H7 (cell line): Measurements from ENCODE around the gene S100A6. TPM values are rescaled to one million over a fixed set of nuclear protein-coding genes. Genes with fewer than 3 reads are reported as not detected.
A peak's percentile ranks its signal among the peaks of the same experiment; 100 is the strongest.

Source experiments
- DNase-seq: peaks from one replicate; pipeline ENCODE4 v3.0.0; 2012
- H3K27me3 ChIP-seq: 2 replicates; pipeline ENCODE4 v1.6.0; 2011; ENCODE audit warnings: mild to moderate bottlenecking, low read length; ENCODE audit not compliant: control insufficient read depth, insufficient read depth
- H3K36me3 ChIP-seq: replicated peaks from 2 replicates; pipeline ENCODE4 v1.5.1; 2011; ENCODE audit warnings: low read length; ENCODE audit not compliant: control insufficient read depth, insufficient read depth
- H3K4me3 ChIP-seq: 2 replicates; pipeline ENCODE4 v1.5.1; 2011; ENCODE audit warnings: low read depth, mild to moderate bottlenecking, control low read depth, low read length, moderate library complexity; ENCODE audit not compliant: insufficient read depth
- total RNA-seq: library from RNA; depleted of rRNA; stranded (reverse); fragments of >200 nt; shearing (Covaris generic); gene quantifications from 2 replicates; pipeline ENCODE4 v1.2.3, GENCODE V29; 2014

Gene S100A6
- total RNA-seq, 1 experiment from 2014 or later: 1.3 TPM

GRCh38 chr1:153519242-153519641 is 16.5 kb downstream of the S100A6 start:
- no peak overlapping the region for H3K4me3 ChIP-seq
- H3K27me3 ChIP-seq: peaks cover 19% of the 10 kb centered on the region
- DNase-seq: no peak
- H3K36me3 ChIP-seq: no peaks in the 10 kb centered on the region

GRCh38 chr1:153515504-153516394 is 20.0 kb downstream of the S100A6 start:
- Histone ChIP-seq H3K36me3 (no peaks in the 10 kb centered on the region), H3K27me3 (peaks cover 21% of the 10 kb centered on the region), H3K4me3 (no peak overlapping the region)
- DNase-seq: peak; percentile 29

- no peak for DNase-seq
- H3K4me3 ChIP-seq: no peak overlapping the region
- peaks cover 14% of the 10 kb centered on the region for H3K27me3 ChIP-seq
- no peaks in the 10 kb centered on the region for H3K36me3 ChIP-seq
These were observed 22.1 kb downstream of the S100A6 start for GRCh38 chr1:153513666-153514065.

- DNase-seq: peak; percentile 19
- H3K4me3 ChIP-seq: no peak overlapping the region
- H3K27me3 ChIP-seq: peaks cover 14% of the 10 kb centered on the region
- no peaks in the 10 kb centered on the region for H3K36me3 ChIP-seq
These were observed 22.8 kb downstream of the S100A6 start for GRCh38 chr1:153513023-153513422.

- Histone ChIP-seq H3K4me3 (no peak overlapping the region), H3K36me3 (no peaks in the 10 kb centered on the region), H3K27me3 (peaks cover 9% of the 10 kb centered on the region)
- peak; percentile 92 for DNase-seq
These were observed 24.8 kb downstream of the S100A6 start for GRCh38 chr1:153510984-153511410.

GRCh38 chr1:153509729-153510354 is 25.9 kb downstream of the S100A6 start:
- H3K27me3 ChIP-seq: peaks cover 1% of the 10 kb centered on the region; the same call in 1 of the 2 replicates
- no peaks in the 10 kb centered on the region for H3K36me3 ChIP-seq
- H3K4me3 ChIP-seq: no peak overlapping the region
- peak; percentile 74 for DNase-seq

- DNase-seq: no peak
- H3K27me3 ChIP-seq: peaks cover 1% of the 10 kb centered on the region; the same call in 1 of the 2 replicates
- no peaks in the 10 kb centered on the region for H3K36me3 ChIP-seq
- H3K4me3 ChIP-seq: no peak overlapping the region
These were observed 26.8 kb downstream of the S100A6 start for GRCh38 chr1:153509036-153509435.

- Histone ChIP-seq H3K4me3 (no peak overlapping the region), H3K27me3 (peaks cover 1% of the 10 kb centered on the region; the same call in 1 of the 2 replicates), H3K36me3 (no peaks in the 10 kb centered on the region)
- peak; percentile 20 for DNase-seq
These were observed 27.7 kb downstream of the S100A6 start for GRCh38 chr1:153507926-153508583.

GRCh38 chr1:153506831-153507413 is 28.9 kb downstream of the S100A6 start:
- Histone ChIP-seq H3K4me3 (no peak overlapping the region), H3K36me3 (no peaks in the 10 kb centered on the region), H3K27me3 (peaks cover 1% of the 10 kb centered on the region; the same call in 1 of the 2 replicates)
- DNase-seq: no peak

- no peak for DNase-seq
- Histone ChIP-seq H3K27me3 (no peaks in the 10 kb centered on the region; the same call in 1 of the 2 replicates), H3K4me3 (no peak overlapping the region), H3K36me3 (no peaks in the 10 kb centered on the region)
These were observed 29.4 kb downstream of the S100A6 start for GRCh38 chr1:153506386-153506785.

- Histone ChIP-seq H3K27me3 (no peaks in the 10 kb centered on the region; the same call in 1 of the 2 replicates), H3K4me3 (no peak overlapping the region), H3K36me3 (no peaks in the 10 kb centered on the region)
- DNase-seq: no peak
These were observed 30.2 kb downstream of the S100A6 start for GRCh38 chr1:153505576-153505975.

GRCh38 chr1:153503766-153504165 is 32.0 kb downstream of the S100A6 start:
- DNase-seq: no peak
- no peaks in the 10 kb centered on the region for H3K36me3 ChIP-seq
- no peaks in the 10 kb centered on the region; the same call in 1 of the 2 replicates for H3K27me3 ChIP-seq
- H3K4me3 ChIP-seq: no peak overlapping the region

GRCh38 chr1:153498746-153499145 is 37.0 kb downstream of the S100A6 start:
- Histone ChIP-seq H3K27me3 (no peaks in the 10 kb centered on the region; the same call in 1 of the 2 replicates), H3K36me3 (no peaks in the 10 kb centered on the region), H3K4me3 (no peak overlapping the region)
- DNase-seq: no peak

GRCh38 chr1:153495536-153495935 is 40.3 kb downstream of the S100A6 start:
- H3K27me3 ChIP-seq: no peaks in the 10 kb centered on the region
- no peak overlapping the region for H3K4me3 ChIP-seq
- DNase-seq: no peak
- H3K36me3 ChIP-seq: no peaks in the 10 kb centered on the region
